ENCODE results near the gene TRAT1. TPM values are rescaled to one million over a fixed set of nuclear protein-coding genes. Genes with fewer than 3 reads are reported as not detected.

Gene TRAT1
- total RNA-seq, 1 experiment from 2014 or later: 0.11 TPM

DNA sequence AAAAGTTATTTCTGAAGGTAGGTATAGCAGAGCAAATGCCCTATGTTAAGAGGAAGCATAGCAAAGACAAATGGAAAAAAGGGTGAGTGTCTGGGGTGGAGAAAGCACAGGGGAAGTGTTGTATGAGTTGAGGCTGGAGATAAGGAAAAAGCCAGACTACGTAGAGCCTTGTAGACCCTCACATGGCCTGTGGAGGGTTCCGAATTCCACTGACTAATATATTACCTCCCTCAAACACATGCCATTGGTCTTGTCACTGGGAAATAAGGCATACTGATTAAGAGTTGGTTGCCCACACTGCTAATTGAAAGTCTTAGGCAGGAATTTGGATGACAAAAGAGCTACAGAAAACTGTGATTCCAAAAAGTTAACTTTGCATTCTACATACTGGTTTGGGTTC lies 65.2 kb downstream of the TRAT1 start:
- Mint-ChIP-seq H3K27ac (peak overlapping the region; percentile 31; the same call in 1 of the 2 replicates), H3K4me3 (no peak overlapping the region), H3K36me3 (no peaks in the 10 kb centered on the region), H3K9me3 (no peaks in the 10 kb centered on the region), H3K4me1 (peaks cover 16% of the 10 kb centered on the region), H3K27me3 (ENCODE audit: low read depth) (no peaks in the 10 kb centered on the region)
- ATAC-seq (peak; percentile 83), DNase-seq (ENCODE audit: low spot score) (no peak)
- ChIA-PET CTCF (interaction anchor here (1.4 kb wide), 1 partner anchor 27 kb away, joined by 4 read pairs; no protein-coding TSS in a partner anchor), POLR2A (no interaction called here)
- TF ChIP-seq EMX1 (CRISPR knock-in tag; IDR thresholded peaks at IDR 0.05) (no peak), NFYB (CRISPR knock-in tag; conservative IDR thresholded peaks at IDR 0.05; ENCODE audit: low read depth) (no peak), ATF1 (CRISPR knock-in tag; IDR thresholded peaks at IDR 0.05) (no peak), NR2C2 (CRISPR knock-in tag; IDR thresholded peaks at IDR 0.05) (no peak), HMGA2 (CRISPR knock-in tag; IDR thresholded peaks at IDR 0.05) (no peak), GRHL2 (CRISPR knock-in tag; IDR thresholded peaks at IDR 0.05; ENCODE audit: insufficient replicate concordance, severe bottlenecking) (no peak), ZNF219 (CRISPR knock-in tag; IDR thresholded peaks at IDR 0.05; ENCODE audit: borderline replicate concordance) (no peak), ZBTB21 (CRISPR knock-in tag; IDR thresholded peaks at IDR 0.05; ENCODE audit: borderline replicate concordance) (no peak), ETV6 (CRISPR knock-in tag; IDR thresholded peaks at IDR 0.05) (no peak), TEAD1 (CRISPR knock-in tag; IDR thresholded peaks at IDR 0.05) (no peak), NFE2L1 (CRISPR knock-in tag; IDR thresholded peaks at IDR 0.05) (no peak), TCF7 (CRISPR knock-in tag; IDR thresholded peaks at IDR 0.05; ENCODE audit: low read depth) (no peak)
- TF ChIP-seq, protein P1, sequence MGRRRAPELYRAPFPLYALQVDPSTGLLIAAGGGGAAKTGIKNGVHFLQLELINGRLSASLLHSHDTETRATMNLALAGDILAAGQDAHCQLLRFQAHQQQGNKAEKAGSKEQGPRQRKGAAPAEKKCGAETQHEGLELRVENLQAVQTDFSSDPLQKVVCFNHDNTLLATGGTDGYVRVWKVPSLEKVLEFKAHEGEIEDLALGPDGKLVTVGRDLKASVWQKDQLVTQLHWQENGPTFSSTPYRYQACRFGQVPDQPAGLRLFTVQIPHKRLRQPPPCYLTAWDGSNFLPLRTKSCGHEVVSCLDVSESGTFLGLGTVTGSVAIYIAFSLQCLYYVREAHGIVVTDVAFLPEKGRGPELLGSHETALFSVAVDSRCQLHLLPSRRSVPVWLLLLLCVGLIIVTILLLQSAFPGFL (CRISPR knock-in tag; IDR thresholded peaks at IDR 0.05; ENCODE audit: borderline replicate concordance): no peak
- TF ChIP-seq, protein P2, sequence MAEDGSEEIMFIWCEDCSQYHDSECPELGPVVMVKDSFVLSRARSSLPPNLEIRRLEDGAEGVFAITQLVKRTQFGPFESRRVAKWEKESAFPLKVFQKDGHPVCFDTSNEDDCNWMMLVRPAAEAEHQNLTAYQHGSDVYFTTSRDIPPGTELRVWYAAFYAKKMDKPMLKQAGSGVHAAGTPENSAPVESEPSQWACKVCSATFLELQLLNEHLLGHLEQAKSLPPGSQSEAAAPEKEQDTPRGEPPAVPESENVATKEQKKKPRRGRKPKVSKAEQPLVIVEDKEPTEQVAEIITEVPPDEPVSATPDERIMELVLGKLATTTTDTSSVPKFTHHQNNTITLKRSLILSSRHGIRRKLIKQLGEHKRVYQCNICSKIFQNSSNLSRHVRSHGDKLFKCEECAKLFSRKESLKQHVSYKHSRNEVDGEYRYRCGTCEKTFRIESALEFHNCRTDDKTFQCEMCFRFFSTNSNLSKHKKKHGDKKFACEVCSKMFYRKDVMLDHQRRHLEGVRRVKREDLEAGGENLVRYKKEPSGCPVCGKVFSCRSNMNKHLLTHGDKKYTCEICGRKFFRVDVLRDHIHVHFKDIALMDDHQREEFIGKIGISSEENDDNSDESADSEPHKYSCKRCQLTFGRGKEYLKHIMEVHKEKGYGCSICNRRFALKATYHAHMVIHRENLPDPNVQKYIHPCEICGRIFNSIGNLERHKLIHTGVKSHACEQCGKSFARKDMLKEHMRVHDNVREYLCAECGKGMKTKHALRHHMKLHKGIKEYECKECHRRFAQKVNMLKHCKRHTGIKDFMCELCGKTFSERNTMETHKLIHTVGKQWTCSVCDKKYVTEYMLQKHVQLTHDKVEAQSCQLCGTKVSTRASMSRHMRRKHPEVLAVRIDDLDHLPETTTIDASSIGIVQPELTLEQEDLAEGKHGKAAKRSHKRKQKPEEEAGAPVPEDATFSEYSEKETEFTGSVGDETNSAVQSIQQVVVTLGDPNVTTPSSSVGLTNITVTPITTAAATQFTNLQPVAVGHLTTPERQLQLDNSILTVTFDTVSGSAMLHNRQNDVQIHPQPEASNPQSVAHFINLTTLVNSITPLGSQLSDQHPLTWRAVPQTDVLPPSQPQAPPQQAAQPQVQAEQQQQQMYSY (CRISPR knock-in tag; IDR thresholded peaks at IDR 0.05): no peak
- TF ChIP-seq, protein P3, sequence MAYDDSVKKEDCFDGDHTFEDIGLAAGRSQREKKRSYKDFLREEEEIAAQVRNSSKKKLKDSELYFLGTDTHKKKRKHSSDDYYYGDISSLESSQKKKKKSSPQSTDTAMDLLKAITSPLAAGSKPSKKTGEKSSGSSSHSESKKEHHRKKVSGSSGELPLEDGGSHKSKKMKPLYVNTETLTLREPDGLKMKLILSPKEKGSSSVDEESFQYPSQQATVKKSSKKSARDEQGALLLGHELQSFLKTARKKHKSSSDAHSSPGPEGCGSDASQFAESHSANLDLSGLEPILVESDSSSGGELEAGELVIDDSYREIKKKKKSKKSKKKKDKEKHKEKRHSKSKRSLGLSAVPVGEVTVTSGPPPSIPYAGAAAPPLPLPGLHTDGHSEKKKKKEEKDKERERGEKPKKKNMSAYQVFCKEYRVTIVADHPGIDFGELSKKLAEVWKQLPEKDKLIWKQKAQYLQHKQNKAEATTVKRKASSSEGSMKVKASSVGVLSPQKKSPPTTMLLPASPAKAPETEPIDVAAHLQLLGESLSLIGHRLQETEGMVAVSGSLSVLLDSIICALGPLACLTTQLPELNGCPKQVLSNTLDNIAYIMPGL (CRISPR knock-in tag; IDR thresholded peaks at IDR 0.05): no peak
- TF ChIP-seq, protein P4, sequence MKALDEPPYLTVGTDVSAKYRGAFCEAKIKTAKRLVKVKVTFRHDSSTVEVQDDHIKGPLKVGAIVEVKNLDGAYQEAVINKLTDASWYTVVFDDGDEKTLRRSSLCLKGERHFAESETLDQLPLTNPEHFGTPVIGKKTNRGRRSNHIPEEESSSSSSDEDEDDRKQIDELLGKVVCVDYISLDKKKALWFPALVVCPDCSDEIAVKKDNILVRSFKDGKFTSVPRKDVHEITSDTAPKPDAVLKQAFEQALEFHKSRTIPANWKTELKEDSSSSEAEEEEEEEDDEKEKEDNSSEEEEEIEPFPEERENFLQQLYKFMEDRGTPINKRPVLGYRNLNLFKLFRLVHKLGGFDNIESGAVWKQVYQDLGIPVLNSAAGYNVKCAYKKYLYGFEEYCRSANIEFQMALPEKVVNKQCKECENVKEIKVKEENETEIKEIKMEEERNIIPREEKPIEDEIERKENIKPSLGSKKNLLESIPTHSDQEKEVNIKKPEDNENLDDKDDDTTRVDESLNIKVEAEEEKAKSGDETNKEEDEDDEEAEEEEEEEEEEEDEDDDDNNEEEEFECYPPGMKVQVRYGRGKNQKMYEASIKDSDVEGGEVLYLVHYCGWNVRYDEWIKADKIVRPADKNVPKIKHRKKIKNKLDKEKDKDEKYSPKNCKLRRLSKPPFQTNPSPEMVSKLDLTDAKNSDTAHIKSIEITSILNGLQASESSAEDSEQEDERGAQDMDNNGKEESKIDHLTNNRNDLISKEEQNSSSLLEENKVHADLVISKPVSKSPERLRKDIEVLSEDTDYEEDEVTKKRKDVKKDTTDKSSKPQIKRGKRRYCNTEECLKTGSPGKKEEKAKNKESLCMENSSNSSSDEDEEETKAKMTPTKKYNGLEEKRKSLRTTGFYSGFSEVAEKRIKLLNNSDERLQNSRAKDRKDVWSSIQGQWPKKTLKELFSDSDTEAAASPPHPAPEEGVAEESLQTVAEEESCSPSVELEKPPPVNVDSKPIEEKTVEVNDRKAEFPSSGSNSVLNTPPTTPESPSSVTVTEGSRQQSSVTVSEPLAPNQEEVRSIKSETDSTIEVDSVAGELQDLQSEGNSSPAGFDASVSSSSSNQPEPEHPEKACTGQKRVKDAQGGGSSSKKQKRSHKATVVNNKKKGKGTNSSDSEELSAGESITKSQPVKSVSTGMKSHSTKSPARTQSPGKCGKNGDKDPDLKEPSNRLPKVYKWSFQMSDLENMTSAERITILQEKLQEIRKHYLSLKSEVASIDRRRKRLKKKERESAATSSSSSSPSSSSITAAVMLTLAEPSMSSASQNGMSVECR (CRISPR knock-in tag; IDR thresholded peaks at IDR 0.05; ENCODE audit: borderline replicate concordance): no peak
- TF ChIP-seq, protein P5, sequence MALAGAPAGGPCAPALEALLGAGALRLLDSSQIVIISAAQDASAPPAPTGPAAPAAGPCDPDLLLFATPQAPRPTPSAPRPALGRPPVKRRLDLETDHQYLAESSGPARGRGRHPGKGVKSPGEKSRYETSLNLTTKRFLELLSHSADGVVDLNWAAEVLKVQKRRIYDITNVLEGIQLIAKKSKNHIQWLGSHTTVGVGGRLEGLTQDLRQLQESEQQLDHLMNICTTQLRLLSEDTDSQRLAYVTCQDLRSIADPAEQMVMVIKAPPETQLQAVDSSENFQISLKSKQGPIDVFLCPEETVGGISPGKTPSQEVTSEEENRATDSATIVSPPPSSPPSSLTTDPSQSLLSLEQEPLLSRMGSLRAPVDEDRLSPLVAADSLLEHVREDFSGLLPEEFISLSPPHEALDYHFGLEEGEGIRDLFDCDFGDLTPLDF (CRISPR knock-in tag; IDR thresholded peaks at IDR 0.05): no peak
- TF ChIP-seq, protein P6, sequence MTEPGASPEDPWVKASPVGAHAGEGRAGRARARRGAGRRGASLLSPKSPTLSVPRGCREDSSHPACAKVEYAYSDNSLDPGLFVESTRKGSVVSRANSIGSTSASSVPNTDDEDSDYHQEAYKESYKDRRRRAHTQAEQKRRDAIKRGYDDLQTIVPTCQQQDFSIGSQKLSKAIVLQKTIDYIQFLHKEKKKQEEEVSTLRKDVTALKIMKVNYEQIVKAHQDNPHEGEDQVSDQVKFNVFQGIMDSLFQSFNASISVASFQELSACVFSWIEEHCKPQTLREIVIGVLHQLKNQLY (CRISPR knock-in tag; IDR thresholded peaks at IDR 0.05): no peak
- TF ChIP-seq, protein P7, sequence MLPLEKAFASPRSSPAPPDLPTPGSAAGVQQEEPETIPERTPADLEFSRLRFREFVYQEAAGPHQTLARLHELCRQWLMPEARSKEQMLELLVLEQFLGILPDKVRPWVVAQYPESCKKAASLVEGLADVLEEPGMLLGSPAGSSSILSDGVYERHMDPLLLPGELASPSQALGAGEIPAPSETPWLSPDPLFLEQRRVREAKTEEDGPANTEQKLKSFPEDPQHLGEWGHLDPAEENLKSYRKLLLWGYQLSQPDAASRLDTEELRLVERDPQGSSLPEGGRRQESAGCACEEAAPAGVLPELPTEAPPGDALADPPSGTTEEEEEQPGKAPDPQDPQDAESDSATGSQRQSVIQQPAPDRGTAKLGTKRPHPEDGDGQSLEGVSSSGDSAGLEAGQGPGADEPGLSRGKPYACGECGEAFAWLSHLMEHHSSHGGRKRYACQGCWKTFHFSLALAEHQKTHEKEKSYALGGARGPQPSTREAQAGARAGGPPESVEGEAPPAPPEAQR (CRISPR knock-in tag; IDR thresholded peaks at IDR 0.05): no peak
